Measurements from ENCODE around the gene BCAS1.

DNA sequence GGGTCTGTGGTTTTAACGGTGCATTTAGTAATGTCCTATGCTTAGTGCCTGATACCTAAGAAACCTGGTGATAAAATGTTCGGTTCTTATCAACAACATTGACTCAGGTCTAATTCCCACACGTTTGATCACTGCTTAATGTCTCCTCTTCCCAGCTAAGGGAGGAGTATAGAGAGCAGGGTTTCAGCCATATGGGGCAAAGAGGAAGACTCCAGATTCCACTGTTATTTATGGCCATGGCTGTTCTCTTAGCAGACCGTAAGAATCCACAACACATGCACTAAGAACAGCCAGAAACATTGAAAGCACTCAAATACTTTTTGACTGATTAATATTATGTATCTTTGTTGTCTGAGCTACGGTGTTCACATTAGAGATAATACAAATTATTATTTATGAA is 112.1 kb downstream of the BCAS1 start:
- TF ChIP-seq GATA2 (IDR thresholded peaks at IDR 0.05; ENCODE audit: low read depth, low read length): no peak
- no peak for TF ChIP-seq GATA3 (IDR thresholded peaks at IDR 0.05; ENCODE audit: low read depth, low read length)

Measured in SH-SY5Y (cell line).